H1 (cell line): ENCODE measurements around the gene CUTA. TPM values are rescaled to one million over a fixed set of nuclear protein-coding genes. Genes with fewer than 3 reads are reported as not detected.

Experiments used
- JUND ChIP-seq: IDR thresholded peaks from 2 replicates; pipeline ENCODE4 v1.6.1; 2011; ENCODE audit warnings: mild to moderate bottlenecking, improper control_type of control experiment, low read length
- NANOG ChIP-seq: IDR thresholded peaks from 2 replicates; pipeline ENCODE4 v1.6.1; 2011; ENCODE audit warnings: low read length, low read depth, mild to moderate bottlenecking, inconsistent platforms; ENCODE audit not compliant: insufficient read depth, poor library complexity, severe bottlenecking
- RAD21 ChIP-seq, 2 experiments: IDR thresholded peaks in 1 of 2; conservative IDR thresholded peaks in 1 of 2; 2 replicates each; pipeline ENCODE4 v1.6.1; 2011; ENCODE audit warnings: low read depth in 2 of 2, low read length in 2 of 2, improper control_type of control experiment in 1 of 2, inconsistent platforms in 1 of 2, mild to moderate bottlenecking in 1 of 2, moderate library complexity in 1 of 2
- SIN3A ChIP-seq, 2 experiments: IDR thresholded peaks in 1 of 2; conservative IDR thresholded peaks in 1 of 2; 2 replicates each; pipeline ENCODE4 v1.6.1; 2011 to 2012; ENCODE audit warnings: low read length in 2 of 2, improper control_type of control experiment in 1 of 2, low read depth in 1 of 2, mild to moderate bottlenecking in 1 of 2
- SP1 ChIP-seq: IDR thresholded peaks from 2 replicates; pipeline ENCODE4 v1.6.1; 2011; ENCODE audit warnings: low read depth, low read length
- SP4 ChIP-seq: IDR thresholded peaks from 2 replicates; pipeline ENCODE4 v1.6.1; 2012; ENCODE audit warnings: low read length, inconsistent platforms
- TEAD4 ChIP-seq: IDR thresholded peaks from 2 replicates; pipeline ENCODE4 v1.6.1; 2012; ENCODE audit warnings: low read depth, low read length, inconsistent platforms, mixed read lengths
- polyA plus RNA-seq, 7 experiments: library from polyadenylated mRNA; depleted of rRNA in 3 of 7; stranded (reverse) in 5 of 7; unstranded in 2 of 7; fragments of >200 nt in 5 of 7; fragments of 200-250 nt in 2 of 7; gene quantifications; 1 replicate in 5 of 7; 2 replicates in 1 of 7; 4 replicates in 1 of 7; pipeline versions ENCODE4 v1.2.1 to v1.2.3, GENCODE V29; 2011 to 2013; ENCODE audit warnings: missing spikeins in 2 of 7, mixed read lengths in 2 of 7
- total RNA-seq: library from RNA; stranded (reverse); fragmentation: NEBNext Ultra II Directional; extraction: Animal tissue kit (Norgen Biotek cat#: 25700); gene quantifications from 2 replicates; pipeline ENCODE4 v1.2.1, GENCODE V29; 2021
- TF ChIP-seq, protein P1 (sequence below): IDR thresholded peaks from 2 replicates; pipeline ENCODE4 v1.6.1; 2012; ENCODE audit warnings: inconsistent platforms
- TF ChIP-seq, protein P2 (sequence below): fragments of 300-600 bp; sonication (generic); IDR thresholded peaks from 2 replicates; pipeline ENCODE4 v1.7.1; 2012; ENCODE audit warnings: low read length, moderate library complexity, mild to moderate bottlenecking, inconsistent platforms; ENCODE audit not compliant: insufficient replicate concordance

CUTA gene
- total and polyA plus RNA-seq, 2 of the 8 experiments (the other 6 are each of a cell fraction or from before 2014, with no cell fraction given): 297 to 460 TPM

DNA sequence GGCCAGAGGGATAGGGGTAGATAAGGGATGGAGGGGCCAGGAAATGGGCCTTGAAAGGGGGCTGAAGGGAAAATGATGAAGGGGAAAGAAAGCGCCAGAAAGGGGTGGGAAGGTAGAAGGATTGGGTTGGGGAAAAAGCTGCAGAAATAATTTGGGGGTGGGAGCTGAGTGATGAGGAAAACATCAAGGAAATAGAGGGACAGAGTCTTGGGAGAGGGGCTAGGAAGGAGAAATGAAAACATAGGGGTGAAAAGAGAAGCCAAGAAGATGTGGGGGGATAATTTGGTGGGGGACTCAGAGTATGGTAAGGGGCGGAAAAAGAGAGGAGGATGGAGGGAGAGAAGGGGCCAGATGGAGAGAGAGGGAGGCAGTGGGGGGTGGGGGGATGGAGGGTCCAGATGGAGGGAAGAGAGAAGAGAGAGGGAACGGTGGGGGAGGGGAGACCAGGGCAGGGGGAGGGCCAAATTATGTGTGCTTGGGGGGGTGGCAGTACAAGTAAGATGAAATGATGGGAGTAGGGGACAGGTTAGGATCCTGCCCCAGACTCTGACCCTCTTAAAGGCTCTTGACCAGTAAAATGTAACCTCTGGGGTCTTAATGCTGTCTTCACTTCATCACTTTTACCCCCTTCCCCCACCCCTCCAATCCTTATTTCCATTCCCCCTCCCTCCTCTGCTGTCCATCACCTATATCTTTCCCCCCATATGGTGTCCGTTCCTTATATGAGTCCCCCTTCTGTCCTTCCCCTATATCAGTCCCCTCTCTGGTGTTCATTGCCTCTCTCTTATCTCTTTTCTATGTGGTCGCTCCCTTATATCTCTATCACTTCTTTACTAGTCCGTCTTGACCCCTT, 2.8 kb upstream of the CUTA start (continued):
- TF ChIP-seq SIN3A (conservative IDR thresholded peaks at IDR 0.05 in 1 of 2, IDR thresholded peaks at IDR 0.05 in 1 of 2; ENCODE audit: low read depth in 1 of 2, low read length in 2 of 2): 0 out of 4 replicates have a peak, but pooled peaks of 1 of the 2 experiments have one; percentile 31
- TF ChIP-seq, protein P1, sequence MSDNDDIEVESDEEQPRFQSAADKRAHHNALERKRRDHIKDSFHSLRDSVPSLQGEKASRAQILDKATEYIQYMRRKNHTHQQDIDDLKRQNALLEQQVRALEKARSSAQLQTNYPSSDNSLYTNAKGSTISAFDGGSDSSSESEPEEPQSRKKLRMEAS: peak; percentile 30; the same call in 1 of the 2 replicates
- no peak for TF ChIP-seq SP4
- no peak for TF ChIP-seq TEAD4
- 0 out of 2 replicates have a peak, but pooled peaks have one; percentile 41 for TF ChIP-seq SP1
- TF ChIP-seq RAD21 (IDR thresholded peaks at IDR 0.05 in 1 of 2, conservative IDR thresholded peaks at IDR 0.05 in 1 of 2; ENCODE audit: low read depth in 2 of 2, low read length in 2 of 2): no peak
- TF ChIP-seq JUND: no peak
- no peak for TF ChIP-seq NANOG
- TF ChIP-seq, protein P2, sequence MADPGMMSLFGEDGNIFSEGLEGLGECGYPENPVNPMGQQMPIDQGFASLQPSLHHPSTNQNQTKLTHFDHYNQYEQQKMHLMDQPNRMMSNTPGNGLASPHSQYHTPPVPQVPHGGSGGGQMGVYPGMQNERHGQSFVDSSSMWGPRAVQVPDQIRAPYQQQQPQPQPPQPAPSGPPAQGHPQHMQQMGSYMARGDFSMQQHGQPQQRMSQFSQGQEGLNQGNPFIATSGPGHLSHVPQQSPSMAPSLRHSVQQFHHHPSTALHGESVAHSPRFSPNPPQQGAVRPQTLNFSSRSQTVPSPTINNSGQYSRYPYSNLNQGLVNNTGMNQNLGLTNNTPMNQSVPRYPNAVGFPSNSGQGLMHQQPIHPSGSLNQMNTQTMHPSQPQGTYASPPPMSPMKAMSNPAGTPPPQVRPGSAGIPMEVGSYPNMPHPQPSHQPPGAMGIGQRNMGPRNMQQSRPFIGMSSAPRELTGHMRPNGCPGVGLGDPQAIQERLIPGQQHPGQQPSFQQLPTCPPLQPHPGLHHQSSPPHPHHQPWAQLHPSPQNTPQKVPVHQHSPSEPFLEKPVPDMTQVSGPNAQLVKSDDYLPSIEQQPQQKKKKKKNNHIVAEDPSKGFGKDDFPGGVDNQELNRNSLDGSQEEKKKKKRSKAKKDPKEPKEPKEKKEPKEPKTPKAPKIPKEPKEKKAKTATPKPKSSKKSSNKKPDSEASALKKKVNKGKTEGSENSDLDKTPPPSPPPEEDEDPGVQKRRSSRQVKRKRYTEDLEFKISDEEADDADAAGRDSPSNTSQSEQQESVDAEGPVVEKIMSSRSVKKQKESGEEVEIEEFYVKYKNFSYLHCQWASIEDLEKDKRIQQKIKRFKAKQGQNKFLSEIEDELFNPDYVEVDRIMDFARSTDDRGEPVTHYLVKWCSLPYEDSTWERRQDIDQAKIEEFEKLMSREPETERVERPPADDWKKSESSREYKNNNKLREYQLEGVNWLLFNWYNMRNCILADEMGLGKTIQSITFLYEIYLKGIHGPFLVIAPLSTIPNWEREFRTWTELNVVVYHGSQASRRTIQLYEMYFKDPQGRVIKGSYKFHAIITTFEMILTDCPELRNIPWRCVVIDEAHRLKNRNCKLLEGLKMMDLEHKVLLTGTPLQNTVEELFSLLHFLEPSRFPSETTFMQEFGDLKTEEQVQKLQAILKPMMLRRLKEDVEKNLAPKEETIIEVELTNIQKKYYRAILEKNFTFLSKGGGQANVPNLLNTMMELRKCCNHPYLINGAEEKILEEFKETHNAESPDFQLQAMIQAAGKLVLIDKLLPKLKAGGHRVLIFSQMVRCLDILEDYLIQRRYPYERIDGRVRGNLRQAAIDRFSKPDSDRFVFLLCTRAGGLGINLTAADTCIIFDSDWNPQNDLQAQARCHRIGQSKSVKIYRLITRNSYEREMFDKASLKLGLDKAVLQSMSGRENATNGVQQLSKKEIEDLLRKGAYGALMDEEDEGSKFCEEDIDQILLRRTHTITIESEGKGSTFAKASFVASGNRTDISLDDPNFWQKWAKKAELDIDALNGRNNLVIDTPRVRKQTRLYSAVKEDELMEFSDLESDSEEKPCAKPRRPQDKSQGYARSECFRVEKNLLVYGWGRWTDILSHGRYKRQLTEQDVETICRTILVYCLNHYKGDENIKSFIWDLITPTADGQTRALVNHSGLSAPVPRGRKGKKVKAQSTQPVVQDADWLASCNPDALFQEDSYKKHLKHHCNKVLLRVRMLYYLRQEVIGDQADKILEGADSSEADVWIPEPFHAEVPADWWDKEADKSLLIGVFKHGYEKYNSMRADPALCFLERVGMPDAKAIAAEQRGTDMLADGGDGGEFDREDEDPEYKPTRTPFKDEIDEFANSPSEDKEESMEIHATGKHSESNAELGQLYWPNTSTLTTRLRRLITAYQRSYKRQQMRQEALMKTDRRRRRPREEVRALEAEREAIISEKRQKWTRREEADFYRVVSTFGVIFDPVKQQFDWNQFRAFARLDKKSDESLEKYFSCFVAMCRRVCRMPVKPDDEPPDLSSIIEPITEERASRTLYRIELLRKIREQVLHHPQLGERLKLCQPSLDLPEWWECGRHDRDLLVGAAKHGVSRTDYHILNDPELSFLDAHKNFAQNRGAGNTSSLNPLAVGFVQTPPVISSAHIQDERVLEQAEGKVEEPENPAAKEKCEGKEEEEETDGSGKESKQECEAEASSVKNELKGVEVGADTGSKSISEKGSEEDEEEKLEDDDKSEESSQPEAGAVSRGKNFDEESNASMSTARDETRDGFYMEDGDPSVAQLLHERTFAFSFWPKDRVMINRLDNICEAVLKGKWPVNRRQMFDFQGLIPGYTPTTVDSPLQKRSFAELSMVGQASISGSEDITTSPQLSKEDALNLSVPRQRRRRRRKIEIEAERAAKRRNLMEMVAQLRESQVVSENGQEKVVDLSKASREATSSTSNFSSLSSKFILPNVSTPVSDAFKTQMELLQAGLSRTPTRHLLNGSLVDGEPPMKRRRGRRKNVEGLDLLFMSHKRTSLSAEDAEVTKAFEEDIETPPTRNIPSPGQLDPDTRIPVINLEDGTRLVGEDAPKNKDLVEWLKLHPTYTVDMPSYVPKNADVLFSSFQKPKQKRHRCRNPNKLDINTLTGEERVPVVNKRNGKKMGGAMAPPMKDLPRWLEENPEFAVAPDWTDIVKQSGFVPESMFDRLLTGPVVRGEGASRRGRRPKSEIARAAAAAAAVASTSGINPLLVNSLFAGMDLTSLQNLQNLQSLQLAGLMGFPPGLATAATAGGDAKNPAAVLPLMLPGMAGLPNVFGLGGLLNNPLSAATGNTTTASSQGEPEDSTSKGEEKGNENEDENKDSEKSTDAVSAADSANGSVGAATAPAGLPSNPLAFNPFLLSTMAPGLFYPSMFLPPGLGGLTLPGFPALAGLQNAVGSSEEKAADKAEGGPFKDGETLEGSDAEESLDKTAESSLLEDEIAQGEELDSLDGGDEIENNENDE: no peak
